Fibroblast of upper back skin (primary cell): ENCODE data around the gene CROCC.
"Not testable (repeated sequence)": the region's sequence is repeated elsewhere in the genome, so short reads cannot be mapped to it uniquely, and the experiment has no call there.

Experiments
- DNase-seq: peaks from one replicate; pipeline ENCODE4 v3.0.0-alpha.2; 2013

Gene CROCC

GRCh38 chr1:16896316-16897055 lies 25.2 kb upstream of the CROCC start:
- peak; percentile 96 for DNase-seq

GRCh38 chr1:16897653-16898052 lies 24.1 kb upstream of the CROCC start:
- not testable (repeated sequence) for DNase-seq

GRCh38 chr1:16898298-16898697 lies 23.4 kb upstream of the CROCC start:
- DNase-seq = not testable (repeated sequence)

- not testable (repeated sequence) for DNase-seq
These were observed 22.7 kb upstream of the CROCC start for GRCh38 chr1:16899020-16899419.

- peak; percentile 12 for DNase-seq
These were observed 21.0 kb upstream of the CROCC start for GRCh38 chr1:16900751-16901150.

GRCh38 chr1:16901371-16901770 lies 20.4 kb upstream of the CROCC start:
- DNase-seq = not testable (repeated sequence)

GRCh38 chr1:16903054-16903453 lies 18.7 kb upstream of the CROCC start:
- DNase-seq = peak; percentile 82

GRCh38 chr1:16903458-16903796 lies 18.3 kb upstream of the CROCC start:
- no peak for DNase-seq

- peak; percentile 100 for DNase-seq
These were observed 17.1 kb upstream of the CROCC start for GRCh38 chr1:16904560-16905109.

- DNase-seq = peak; percentile 94
These were observed 16.4 kb upstream of the CROCC start for GRCh38 chr1:16905110-16905867.

- peak; percentile 43 for DNase-seq
These were observed 15.6 kb upstream of the CROCC start for GRCh38 chr1:16905868-16906702.

GRCh38 chr1:16906873-16907272 lies 14.9 kb upstream of the CROCC start:
- no peak for DNase-seq

GRCh38 chr1:16907870-16908758 lies 13.6 kb upstream of the CROCC start:
- no peak for DNase-seq

GRCh38 chr1:16911851-16912721 lies 9.6 kb upstream of the CROCC start:
- not testable (repeated sequence) for DNase-seq

- DNase-seq = not testable (repeated sequence)
These were observed 9.0 kb upstream of the CROCC start for GRCh38 chr1:16912742-16913141.

GRCh38 chr1:16913181-16913832 lies 8.4 kb upstream of the CROCC start:
- DNase-seq = no peak

- DNase-seq = peak; percentile 97
These were observed 7.7 kb upstream of the CROCC start for GRCh38 chr1:16913833-16914662.

GRCh38 chr1:16914928-16915626 lies 6.7 kb upstream of the CROCC start:
- DNase-seq = not testable (repeated sequence)

GRCh38 chr1:16915627-16915973 lies 6.1 kb upstream of the CROCC start:
- peak; percentile 39 for DNase-seq
